ENCODE data around the gene PSMD2.

The PSMD2 gene

DNA sequence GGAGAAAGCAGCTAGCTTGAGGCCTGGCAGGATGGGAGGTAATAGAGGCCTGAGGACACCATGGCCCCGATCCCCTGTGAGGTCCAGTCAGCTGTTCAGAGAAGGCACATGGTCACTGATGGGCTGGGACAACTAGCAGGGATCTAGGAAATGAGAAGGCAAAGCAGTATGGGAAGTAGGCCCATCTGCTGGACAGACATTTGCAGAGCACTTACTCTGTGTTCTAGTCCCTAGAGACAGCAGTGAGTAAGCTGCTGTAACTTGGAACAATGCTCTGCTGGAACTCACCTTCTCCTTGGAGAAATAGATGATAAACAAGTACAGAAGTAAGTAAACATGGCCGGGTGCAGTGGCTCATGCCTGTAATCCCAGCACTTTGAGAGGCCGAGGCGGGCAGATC, 16.1 kb upstream of the PSMD2 start:
- DNase-seq (ENCODE audit: low spot score): no peak

- DNase-seq (ENCODE audit: low spot score): no peak
Observed at GRCh38 chr3:184283681-184284080, 15.4 kb upstream of the PSMD2 start.

DNA sequence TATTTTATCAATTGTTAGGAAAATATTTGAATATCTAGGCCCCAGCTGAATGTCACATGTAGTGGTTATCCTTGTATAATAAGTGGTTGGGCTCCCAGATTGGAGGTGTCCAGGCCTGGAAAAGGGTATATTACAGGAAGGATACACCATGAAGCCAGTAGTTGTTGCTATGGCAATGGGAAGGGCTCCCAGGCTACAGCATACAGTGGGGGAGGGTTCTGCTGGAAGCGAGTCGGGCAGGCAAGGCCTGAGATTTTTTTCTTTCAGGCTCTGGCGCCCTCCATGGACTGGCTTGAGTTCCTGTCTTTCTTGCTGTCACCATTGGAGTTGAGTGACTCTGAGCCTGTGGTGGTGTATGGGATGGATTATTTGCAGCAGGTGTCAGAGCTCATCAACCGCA, 14.3 kb upstream of the PSMD2 start:
- DNase-seq (ENCODE audit: low spot score): peak; percentile 36

DNA sequence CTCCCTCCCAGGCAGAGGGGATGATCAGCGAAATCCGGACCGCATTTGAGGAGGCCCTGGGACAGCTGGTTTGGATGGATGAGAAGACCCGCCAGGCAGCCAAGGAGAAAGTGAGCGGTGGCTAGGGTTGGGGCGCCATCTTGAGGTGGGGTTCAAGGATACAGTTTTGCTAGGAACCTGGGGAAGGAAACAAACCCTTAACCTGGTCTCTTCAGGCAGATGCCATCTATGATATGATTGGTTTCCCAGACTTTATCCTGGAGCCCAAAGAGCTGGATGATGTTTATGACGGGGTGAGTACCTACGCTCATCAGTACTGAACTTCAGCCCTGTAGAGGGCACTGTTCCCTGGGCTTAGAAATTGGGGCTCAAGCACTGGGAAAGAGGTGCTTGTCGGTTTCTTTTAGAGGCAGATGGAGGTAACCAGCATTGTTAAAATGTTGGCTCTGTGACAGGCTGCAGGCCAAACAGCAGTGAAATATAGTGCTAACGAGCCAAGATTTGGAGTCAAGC, 9.6 kb upstream of the PSMD2 start:
- DNase-seq (ENCODE audit: low spot score): peak; percentile 72

DNA sequence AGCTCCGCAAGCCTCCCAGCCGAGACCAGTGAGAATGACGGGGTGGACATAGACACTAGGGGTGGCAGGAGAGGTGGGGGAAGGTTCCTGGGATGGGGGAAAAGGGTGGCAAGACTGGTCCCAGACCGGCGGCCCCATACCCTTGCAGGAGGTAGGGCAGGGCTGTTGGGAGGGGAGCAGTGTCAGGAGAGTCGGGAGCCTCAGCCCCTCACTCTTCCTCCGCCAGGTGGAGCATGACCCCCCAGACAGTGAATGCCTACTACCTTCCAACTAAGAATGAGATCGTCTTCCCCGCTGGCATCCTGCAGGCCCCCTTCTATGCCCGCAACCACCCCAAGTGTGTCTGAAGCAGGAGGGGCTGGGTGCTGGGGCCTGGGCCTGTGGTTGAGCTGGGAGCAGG, 8.7 kb upstream of the PSMD2 start:
- DNase-seq (ENCODE audit: low spot score): no peak

- DNase-seq (ENCODE audit: low spot score): no peak
Observed at GRCh38 chr3:184291044-184291737, 7.8 kb upstream of the PSMD2 start.

GRCh38 chr3:184291738-184292445, 7.1 kb upstream of the PSMD2 start:
- no peak for DNase-seq (ENCODE audit: low spot score)

DNA sequence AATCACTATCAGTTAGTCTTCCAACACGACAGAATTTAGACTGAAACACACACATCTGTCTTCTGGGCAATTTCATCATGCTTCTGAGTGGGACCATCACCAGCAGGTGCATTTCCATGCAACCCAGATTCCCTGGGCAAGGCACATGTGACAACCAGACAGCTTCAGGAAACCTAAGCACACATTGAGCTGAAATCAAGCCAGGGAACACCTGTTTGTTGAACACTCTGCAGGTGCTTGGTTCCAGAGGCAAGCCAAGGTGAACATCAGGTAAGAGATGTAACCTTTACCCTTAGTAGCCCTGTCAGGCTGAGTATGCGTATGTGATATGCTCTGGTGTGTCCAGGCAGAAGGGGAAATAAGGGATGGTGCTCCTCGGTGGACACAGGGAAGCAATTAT, 3.3 kb upstream of the PSMD2 start:
- no peak for DNase-seq (ENCODE audit: low spot score)

DNA sequence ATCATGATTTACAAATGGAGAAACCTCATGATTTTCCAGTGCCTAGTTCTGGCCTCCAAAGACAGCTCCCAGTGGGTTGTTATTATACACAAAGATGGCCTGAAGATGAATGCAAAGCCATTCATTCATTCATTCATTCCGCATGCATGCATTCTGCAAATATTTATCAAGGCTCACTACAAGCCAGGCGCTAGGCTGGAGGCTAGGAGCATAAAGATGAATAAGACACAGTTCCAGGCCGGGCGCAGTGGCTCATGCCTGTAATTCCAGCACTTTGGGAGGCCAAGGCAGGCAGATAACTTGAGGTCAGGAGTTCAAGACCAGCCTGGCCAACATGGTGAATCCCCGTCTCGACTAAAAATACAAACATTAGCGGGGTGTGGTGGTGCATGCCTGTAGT, 2.4 kb upstream of the PSMD2 start:
- DNase-seq (ENCODE audit: low spot score): no peak

DNA sequence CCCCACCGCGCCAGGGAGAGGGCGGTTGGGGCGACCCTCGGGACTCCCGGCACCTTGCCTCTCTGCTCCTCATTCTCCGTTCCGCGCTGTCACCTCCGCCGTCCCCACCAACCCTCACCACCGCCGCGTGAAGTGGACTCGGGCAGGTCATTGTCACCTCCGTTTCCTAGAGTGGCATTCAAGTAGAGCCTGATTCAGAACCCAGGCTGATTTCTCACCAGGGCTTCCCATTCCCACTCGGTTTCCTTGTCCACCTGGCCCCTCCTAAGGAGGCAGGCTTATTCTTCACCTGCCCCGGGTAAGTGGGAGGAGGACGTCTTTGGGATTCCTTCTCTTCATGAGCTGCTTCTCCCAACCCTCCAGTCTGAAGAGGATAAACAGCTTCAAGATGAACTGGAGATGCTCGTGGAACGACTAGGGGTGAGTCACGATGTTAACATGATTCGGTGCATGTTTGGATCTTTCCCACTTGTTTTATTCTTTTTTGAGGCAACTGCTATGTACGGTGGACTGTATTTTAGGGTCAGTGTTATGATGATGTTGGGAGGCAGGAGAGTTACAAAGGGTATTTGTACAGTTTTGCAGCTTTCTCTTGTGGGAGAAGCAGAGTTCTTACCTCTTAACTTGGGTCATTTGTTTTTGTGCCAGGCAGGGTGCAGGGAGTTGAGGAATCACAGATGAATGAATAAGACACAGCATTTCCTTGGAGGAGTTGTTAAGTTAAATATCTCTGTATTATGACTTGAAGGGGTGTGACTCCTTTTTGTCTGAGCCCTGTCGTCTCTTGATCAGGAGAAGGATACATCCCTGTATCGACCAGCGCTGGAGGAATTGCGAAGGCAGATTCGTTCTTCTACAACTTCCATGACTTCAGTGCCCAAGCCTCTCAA, 692 bp downstream of the PSMD2 start:
- DNase-seq (ENCODE audit: low spot score): no peak

DNA sequence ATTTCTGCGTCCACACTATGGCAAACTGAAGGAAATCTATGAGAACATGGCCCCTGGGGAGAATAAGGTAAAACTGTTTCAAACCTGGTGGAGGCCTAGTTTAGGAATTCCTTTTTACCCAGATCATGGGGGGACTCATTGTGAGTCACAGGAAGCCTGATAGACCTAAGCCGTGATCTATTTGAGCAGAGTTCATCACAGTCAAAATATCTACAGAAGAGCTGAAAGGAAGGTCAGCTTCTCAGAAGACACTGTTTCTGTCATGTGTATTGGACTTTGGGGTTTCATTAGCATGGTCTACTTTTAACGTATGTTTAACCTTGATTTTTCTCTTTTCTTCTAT, 1.3 kb downstream of the PSMD2 start:
- no peak for DNase-seq (ENCODE audit: low spot score)

GRCh38 chr3:184305577-184305976, 6.5 kb downstream of the PSMD2 start:
- no peak for DNase-seq (ENCODE audit: low spot score)

DNA sequence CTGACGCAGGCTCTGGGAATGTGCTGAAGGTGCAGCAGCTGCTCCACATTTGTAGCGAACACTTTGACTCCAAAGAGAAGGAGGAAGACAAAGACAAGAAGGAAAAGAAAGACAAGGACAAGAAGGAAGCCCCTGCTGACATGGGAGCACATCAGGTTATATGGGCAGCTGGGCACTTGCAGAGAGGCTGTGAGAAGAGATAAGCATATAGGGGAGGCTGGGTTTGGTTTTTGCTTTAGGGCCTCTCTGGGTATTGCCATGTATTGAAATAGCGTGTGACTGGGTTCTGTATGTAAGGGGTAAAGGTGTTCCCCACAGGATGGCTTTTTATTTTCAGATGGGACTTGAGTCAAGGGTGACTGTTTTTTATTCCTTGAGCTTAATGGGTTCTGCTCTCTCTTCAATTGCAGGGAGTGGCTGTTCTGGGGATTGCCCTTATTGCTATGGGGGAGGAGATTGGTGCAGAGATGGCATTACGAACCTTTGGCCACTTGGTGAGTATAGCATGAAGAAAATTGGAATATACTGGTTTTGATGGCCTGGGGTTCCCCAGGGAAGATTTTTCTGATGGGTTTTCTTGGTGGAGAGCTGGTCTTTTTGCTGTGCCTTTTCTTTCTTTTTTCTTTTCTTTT, 7.4 kb downstream of the PSMD2 start:
- DNase-seq (ENCODE audit: low spot score): no peak

GRCh38 chr3:184307915-184308314, 8.9 kb downstream of the PSMD2 start:
- no peak for DNase-seq (ENCODE audit: low spot score)

DNA sequence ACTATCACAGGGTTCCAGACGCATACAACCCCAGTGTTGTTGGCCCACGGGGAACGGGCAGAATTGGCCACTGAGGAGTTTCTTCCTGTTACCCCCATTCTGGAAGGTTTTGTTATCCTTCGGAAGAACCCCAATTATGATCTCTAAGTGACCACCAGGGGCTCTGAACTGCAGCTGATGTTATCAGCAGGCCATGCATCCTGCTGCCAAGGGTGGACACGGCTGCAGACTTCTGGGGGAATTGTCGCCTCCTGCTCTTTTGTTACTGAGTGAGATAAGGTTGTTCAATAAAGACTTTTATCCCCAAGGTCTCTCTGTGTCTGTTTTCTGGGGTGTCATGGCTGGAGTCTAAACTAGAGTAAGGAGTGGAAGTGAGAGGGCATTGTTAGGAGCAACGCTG, 9.7 kb downstream of the PSMD2 start:
- no peak for DNase-seq (ENCODE audit: low spot score)

DNA sequence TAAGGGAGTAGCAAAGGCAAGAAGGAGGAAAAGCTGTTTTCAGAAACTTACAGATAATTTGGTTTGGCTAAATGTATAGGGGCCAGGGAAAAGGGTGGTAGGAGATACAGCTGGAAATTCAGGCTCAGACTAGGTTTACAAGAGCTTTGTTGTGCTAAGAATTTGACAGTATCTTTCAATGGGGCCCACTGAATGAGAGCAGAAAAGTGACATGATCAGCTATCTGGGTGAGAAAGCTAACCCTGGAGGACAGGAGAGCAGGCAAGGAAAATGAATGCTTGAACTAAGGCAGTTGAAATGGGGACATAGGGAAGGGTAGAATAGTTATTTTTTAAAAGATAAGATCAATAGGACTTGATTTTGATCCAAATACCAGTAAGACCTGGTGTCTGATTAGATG, 12.6 kb downstream of the PSMD2 start:
- no peak for DNase-seq (ENCODE audit: low spot score)

- DNase-seq (ENCODE audit: low spot score): peak; percentile 94
Observed at GRCh38 chr3:184314363-184314699, 15.3 kb downstream of the PSMD2 start, which contains the start of gene EIF4G1. Gene EIF4G1, plus strand, starts transcription at chr3:184314606. Its CDS starts 1,191 bp downstream, at chr3:184315797.

- DNase-seq (ENCODE audit: low spot score): peak; percentile 54
Observed at GRCh38 chr3:184314700-184315542, 15.9 kb downstream of the PSMD2 start.

GRCh38 chr3:184315543-184315867, 16.5 kb downstream of the PSMD2 start:
- DNase-seq (ENCODE audit: low spot score): no peak

DNA sequence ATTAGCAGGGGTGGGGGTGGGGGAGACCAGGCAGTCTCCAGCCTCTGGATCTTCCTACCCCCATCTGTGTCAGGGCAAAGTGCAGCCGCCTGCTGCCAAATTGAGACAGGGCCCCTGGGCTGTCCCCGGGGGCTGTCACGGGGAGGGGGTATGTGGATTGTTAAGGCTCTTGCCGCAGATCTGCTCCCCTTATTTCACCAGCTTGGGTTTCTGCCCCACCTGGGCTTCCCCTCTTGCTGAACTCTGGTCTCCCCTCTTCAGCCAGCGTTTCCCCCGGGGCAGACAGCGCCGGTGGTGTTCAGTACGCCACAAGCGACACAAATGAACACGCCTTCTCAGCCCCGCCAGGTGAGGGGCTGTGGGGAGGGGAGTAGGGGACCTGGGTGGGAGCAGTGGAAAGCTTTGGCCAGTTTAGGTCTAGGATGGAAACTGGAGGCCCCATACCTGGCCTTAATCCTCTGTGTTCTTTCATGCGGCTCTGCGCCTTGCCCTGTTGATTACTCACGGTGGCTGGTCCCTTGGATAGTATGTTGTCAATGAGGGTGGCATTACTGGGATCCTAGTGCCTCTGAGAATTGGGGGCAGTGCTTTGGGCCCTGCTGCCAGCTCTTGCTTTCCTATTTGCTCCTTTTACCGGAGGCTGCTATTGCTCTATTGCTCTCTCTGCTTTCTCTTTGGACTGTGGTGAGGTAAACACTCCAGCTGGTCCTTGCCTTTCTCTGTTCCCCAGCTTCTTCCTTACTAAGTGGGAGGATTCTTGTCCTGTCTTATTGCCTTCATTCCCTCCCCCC, 17.0 kb downstream of the PSMD2 start:
- DNase-seq (ENCODE audit: low spot score): no peak

DNA sequence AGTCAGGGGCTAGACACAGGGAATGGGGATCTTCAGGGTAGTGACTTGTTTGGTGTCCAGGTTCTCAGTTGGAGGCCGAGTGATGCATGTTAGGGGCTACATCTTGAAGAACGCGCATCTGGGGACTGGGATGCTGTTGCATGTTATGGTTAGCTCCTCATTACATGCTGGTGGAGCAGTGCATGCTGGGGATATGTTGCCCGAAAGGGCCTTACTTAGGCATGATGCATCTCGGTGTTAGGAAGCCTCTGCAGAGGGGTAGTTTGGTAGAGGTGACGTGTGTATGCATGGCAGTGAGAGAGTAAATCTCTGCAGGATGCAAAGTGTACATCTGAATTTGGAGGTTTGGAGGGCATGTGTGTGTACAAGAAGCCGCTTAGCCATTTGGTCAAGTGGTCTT, 17.8 kb downstream of the PSMD2 start:
- DNase-seq (ENCODE audit: low spot score): no peak

Measured in activated CD4-positive, alpha-beta T cell treated with anti-CD3 and anti-CD28 coated beads, Interleukin-2, Interleukin-4, amounts not matched to agents 100 ng/mL and 50 ng/mL, durations not matched to agents 16 hours and 8 hours (primary cell).